Lung (tissue), 12 donors: ENCODE results near the gene PRICKLE1. TPM values are rescaled to one million over a fixed set of nuclear protein-coding genes. Genes with fewer than 3 reads are reported as not detected.

ENCODE experiments used
- ATAC-seq: fragments of 200-7000 bp; cut with Tn5 transposase; one replicate; pipeline ENCODE4 v1.9.1; 2020; ENCODE audit warnings: moderate number of reproducible peaks; ENCODE audit not compliant: insufficient read depth, low FRiP score
- DNase-seq, 3 donors: peaks; one replicate each; pipeline ENCODE4 v3.0.0-alpha.2; 2013 to 2017
- H3K27ac ChIP-seq, 2 donors: one replicate each; pipeline ENCODE4 v1.5.1; 2013; ENCODE audit warnings: mild to moderate bottlenecking in 2 of 2, moderate library complexity in 2 of 2, control low read depth in 1 of 2, inconsistent platforms in 1 of 2, low read depth in 1 of 2, low read length in 1 of 2
- H3K27me3 ChIP-seq, 3 donors: one replicate each; pipeline ENCODE4 v1.5.1; 2013; ENCODE audit warnings: low read length in 2 of 3; ENCODE audit not compliant: control insufficient read depth in 3 of 3, insufficient read depth in 3 of 3
- H3K36me3 ChIP-seq, 4 donors: one replicate each; pipeline ENCODE4 v1.5.1; 2013; ENCODE audit warnings: low read length in 4 of 4, mild to moderate bottlenecking in 1 of 4, moderate library complexity in 1 of 4; ENCODE audit not compliant: control insufficient read depth in 4 of 4, insufficient read depth in 4 of 4
- H3K4me1 ChIP-seq, 5 donors: one replicate each; pipeline ENCODE4 v1.5.1; 2013; ENCODE audit warnings: low read length in 5 of 5, mild to moderate bottlenecking in 2 of 5, moderate library complexity in 1 of 5; ENCODE audit not compliant: control insufficient read depth in 5 of 5, insufficient read depth in 5 of 5
- H3K4me3 ChIP-seq: one replicate; pipeline ENCODE4 v1.5.1; 2013; ENCODE audit warnings: mild to moderate bottlenecking, control low read depth, moderate library complexity
- H3K9ac ChIP-seq, 2 donors: one replicate each; pipeline ENCODE4 v1.5.1; 2013; ENCODE audit warnings: low read length in 2 of 2, control low read depth in 1 of 2; ENCODE audit not compliant: insufficient read depth in 1 of 2
- H3K9me3 ChIP-seq, 4 donors: one replicate each; pipeline ENCODE4 v1.5.1; 2013; ENCODE audit warnings: low read length in 3 of 4, mild to moderate bottlenecking in 1 of 4, moderate library complexity in 1 of 4; ENCODE audit not compliant: control insufficient read depth in 4 of 4, insufficient read depth in 3 of 4
- WGBS, 2 donors: extraction: QIAGEN DNeasy Blood & Tissue Kit; methylation state at CpG; one replicate each; pipeline ENCODE4 v1.1.7; 2013; 5-methylcytosine and 5-hydroxymethylcytosine counted together
- polyA plus RNA-seq, 2 donors: library from polyadenylated mRNA; stranded (reverse); fragments of 200-250 nt; gene quantifications; one replicate each; pipeline ENCODE4 v1.2.1, GENCODE V29; 2013
- total RNA-seq, 2 donors: library from RNA; depleted of rRNA in 1 of 2; stranded (reverse); fragments of >200 nt in 1 of 2; gene quantifications; one replicate each; pipeline ENCODE4 v1.2.1, GENCODE V29; 2014 to 2021
- TF ChIP-seq, protein P1 (sequence below): IDR thresholded peaks from 2 replicates; pipeline ENCODE4 v1.5.1; 2012; ENCODE audit warnings: mild to moderate bottlenecking; ENCODE audit errors: control extremely low read depth, extremely low read depth
- donor health status: control.
- donor health status: control.
- donor health status: Bipolar disorder and iron deficiency.
- donor health status: healthy.
- donor health status: DM: yes; HTN: yes; CAD: no.

Gene PRICKLE1
- total and polyA plus RNA-seq, 4 donors: 2.1 to 60.1 (median 7.8) TPM

- H3K27ac ChIP-seq: no peak overlapping the region
- peaks cover 0 to 5% (median 0%) of the 10 kb centered on the region in 4 donors for H3K36me3 ChIP-seq
- H3K4me3 ChIP-seq: no peak overlapping the region
- peak overlapping the region in 1 of 2 donors; percentile 7 for H3K9ac ChIP-seq
- no peaks in the 10 kb centered on the region for H3K27me3 ChIP-seq
- TF ChIP-seq, protein P1, sequence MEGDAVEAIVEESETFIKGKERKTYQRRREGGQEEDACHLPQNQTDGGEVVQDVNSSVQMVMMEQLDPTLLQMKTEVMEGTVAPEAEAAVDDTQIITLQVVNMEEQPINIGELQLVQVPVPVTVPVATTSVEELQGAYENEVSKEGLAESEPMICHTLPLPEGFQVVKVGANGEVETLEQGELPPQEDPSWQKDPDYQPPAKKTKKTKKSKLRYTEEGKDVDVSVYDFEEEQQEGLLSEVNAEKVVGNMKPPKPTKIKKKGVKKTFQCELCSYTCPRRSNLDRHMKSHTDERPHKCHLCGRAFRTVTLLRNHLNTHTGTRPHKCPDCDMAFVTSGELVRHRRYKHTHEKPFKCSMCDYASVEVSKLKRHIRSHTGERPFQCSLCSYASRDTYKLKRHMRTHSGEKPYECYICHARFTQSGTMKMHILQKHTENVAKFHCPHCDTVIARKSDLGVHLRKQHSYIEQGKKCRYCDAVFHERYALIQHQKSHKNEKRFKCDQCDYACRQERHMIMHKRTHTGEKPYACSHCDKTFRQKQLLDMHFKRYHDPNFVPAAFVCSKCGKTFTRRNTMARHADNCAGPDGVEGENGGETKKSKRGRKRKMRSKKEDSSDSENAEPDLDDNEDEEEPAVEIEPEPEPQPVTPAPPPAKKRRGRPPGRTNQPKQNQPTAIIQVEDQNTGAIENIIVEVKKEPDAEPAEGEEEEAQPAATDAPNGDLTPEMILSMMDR: no peak
- no peaks in the 10 kb centered on the region for H3K9me3 ChIP-seq
- 59 to 81% methylated on average over 1 of the region's 1 CpG for WGBS, 2 donors
- ATAC-seq: no peak
- peaks cover 0 to 7% (median 0%) of the 10 kb centered on the region in 5 donors for H3K4me1 ChIP-seq
- DNase-seq: peak in 1 of 3 donors; percentile 5
Measured at GRCh38 chr12:42492267-42492666, 97.3 kb downstream of the PRICKLE1 start.

- no peak overlapping the region for H3K4me3 ChIP-seq
- TF ChIP-seq, protein P1: no peak
- 94% methylated on average over 5 of the region's 5 CpGs for WGBS, 2 donors
- no peaks in the 10 kb centered on the region for H3K36me3 ChIP-seq
- no peaks in the 10 kb centered on the region for H3K27me3 ChIP-seq
- H3K9me3 ChIP-seq: no peaks in the 10 kb centered on the region
- H3K4me1 ChIP-seq: peaks cover 0 to 17% (median 7%) of the 10 kb centered on the region in 5 donors
- DNase-seq (no peak), ATAC-seq (no peak)
- no peak overlapping the region for H3K9ac ChIP-seq
- no peak overlapping the region for H3K27ac ChIP-seq
Measured at GRCh38 chr12:42490261-42490842, 99.2 kb downstream of the PRICKLE1 start.

DNA sequence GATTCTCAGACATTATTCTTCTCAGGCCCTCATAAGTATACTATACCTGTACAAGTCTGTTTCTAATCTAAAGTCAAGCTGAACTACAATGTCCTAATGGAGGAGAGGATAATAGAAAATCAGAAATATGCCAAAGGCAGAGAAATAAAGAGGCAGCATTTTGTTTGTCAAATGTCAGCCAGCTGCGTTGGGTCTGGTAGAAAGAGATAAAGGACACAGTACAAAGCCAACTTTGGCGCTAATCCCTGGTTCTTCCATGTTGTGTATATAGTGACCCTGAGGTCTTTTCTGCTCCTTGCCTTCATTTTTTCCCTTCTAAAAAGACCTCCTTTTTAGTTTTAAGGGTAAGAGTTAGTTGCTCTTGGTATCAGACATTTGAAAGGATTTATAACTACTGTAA is 103.1 kb downstream of the PRICKLE1 start:
- ATAC-seq (no peak), DNase-seq (peak in 2 of 3 donors; percentile 65 to 70)
- Histone ChIP-seq H3K9ac (no peak overlapping the region), H3K4me1 (peaks cover 0 to 40% (median 9%) of the 10 kb centered on the region in 5 donors), H3K4me3 (no peak overlapping the region), H3K36me3 (no peaks in the 10 kb centered on the region), H3K27me3 (no peaks in the 10 kb centered on the region), H3K27ac (no peak overlapping the region), H3K9me3 (no peaks in the 10 kb centered on the region)
- TF ChIP-seq, protein P1: no peak
- 68 to 74% methylated on average over 2 of the region's 2 CpGs for WGBS, 2 donors

- Histone ChIP-seq H3K9ac (no peak overlapping the region), H3K4me3 (no peak overlapping the region), H3K27ac (peak overlapping the region in 1 of 2 donors; percentile 5), H3K27me3 (no peaks in the 10 kb centered on the region), H3K9me3 (no peaks in the 10 kb centered on the region), H3K4me1 (peaks cover 0 to 43% (median 15%) of the 10 kb centered on the region in 5 donors), H3K36me3 (no peaks in the 10 kb centered on the region)
- TF ChIP-seq, protein P1: no peak
- DNase-seq (no peak), ATAC-seq (no peak)
- 81 to 89% methylated on average over 3 of the region's 3 CpGs for WGBS, 2 donors
Measured at GRCh38 chr12:42485823-42486222, 103.7 kb downstream of the PRICKLE1 start.
